ACC112 (cell line): Measurements from ENCODE around the gene DAGLB.
A peak's percentile ranks its signal among the peaks of the same experiment; 100 is the strongest.

Source experiments
- H2AFZ ChIP-seq: fragments of 200-600 bp; sonication (generic); one replicate; pipeline ENCODE4 v1.6.0; 2017; ENCODE audit warnings: antibody characterized with exemption, low read length; ENCODE audit not compliant: unreplicated experiment
- H3K27ac ChIP-seq: fragments of 200-600 bp; sonication (generic); 2 replicates; pipeline ENCODE4 v1.5.1; 2014; ENCODE audit warnings: low read depth, mild to moderate bottlenecking, antibody characterized with exemption, low read length, moderate library complexity
- H3K27me3 ChIP-seq: fragments of 200-600 bp; sonication (generic); 2 replicates; pipeline ENCODE4 v1.6.1; 2014; ENCODE audit warnings: mild to moderate bottlenecking, antibody characterized with exemption, low read length, moderate library complexity, mixed read lengths; ENCODE audit not compliant: insufficient read depth
- H3K36me3 ChIP-seq: fragments of 200-600 bp; sonication (generic); 2 replicates; pipeline ENCODE4 v1.6.1; 2016; ENCODE audit warnings: mild to moderate bottlenecking, antibody characterized with exemption, low read length, moderate library complexity, mixed read lengths; ENCODE audit not compliant: insufficient read depth
- H3K4me1 ChIP-seq: fragments of 200-600 bp; sonication (generic); one replicate; pipeline ENCODE4 v1.6.1; 2016; ENCODE audit warnings: low read length, mixed read lengths; ENCODE audit not compliant: insufficient read depth, unreplicated experiment, control insufficient read depth
- H3K4me3 ChIP-seq: fragments of 200-600 bp; sonication (generic); 2 replicates; pipeline ENCODE4 v1.5.1; 2014; ENCODE audit warnings: mild to moderate bottlenecking, low read depth, low read length
- H3K79me2 ChIP-seq: fragments of 200-600 bp; sonication (generic); one replicate; pipeline ENCODE4 v1.6.0; 2016; ENCODE audit warnings: low read length; ENCODE audit not compliant: control insufficient read depth, unreplicated experiment, insufficient read depth

DAGLB gene

DNA sequence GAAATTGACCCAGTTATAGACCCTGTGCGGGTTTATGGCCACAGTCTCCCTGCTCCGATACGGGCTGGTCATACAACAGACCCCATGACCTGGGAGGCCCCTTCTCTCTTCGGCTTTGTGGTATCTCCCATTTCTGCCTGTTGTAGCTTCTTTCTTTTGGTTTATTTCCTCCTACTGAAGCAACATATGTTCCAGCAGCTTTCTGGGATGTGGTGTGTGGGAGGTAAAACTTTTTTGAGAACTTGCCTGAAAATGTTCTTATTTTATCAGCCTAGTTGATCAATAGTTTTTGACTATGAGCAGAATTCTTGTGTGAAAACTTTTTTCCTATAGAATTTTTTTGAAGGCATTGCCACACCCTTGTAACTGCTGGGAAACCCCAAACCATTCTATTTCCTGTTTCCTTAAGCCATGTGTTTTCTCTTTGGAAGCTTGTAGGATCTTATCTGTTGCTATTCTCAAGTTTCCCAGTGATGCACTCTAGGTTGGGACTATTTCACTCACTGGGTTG, 80.0 kb downstream of the DAGLB start:
- H3K79me2 ChIP-seq, result no peaks in the 10 kb centered on the region
- H2AFZ ChIP-seq, result peak overlapping the region; percentile 85
- H3K4me1 ChIP-seq, result peaks cover 8% of the 10 kb centered on the region
- H3K4me3 ChIP-seq, result no peak overlapping the region
- peak overlapping the region; percentile 35; the same call in 1 of the 2 replicates for H3K27ac ChIP-seq
- no peaks in the 10 kb centered on the region for H3K27me3 ChIP-seq
- H3K36me3 ChIP-seq, result no peaks in the 10 kb centered on the region

DNA sequence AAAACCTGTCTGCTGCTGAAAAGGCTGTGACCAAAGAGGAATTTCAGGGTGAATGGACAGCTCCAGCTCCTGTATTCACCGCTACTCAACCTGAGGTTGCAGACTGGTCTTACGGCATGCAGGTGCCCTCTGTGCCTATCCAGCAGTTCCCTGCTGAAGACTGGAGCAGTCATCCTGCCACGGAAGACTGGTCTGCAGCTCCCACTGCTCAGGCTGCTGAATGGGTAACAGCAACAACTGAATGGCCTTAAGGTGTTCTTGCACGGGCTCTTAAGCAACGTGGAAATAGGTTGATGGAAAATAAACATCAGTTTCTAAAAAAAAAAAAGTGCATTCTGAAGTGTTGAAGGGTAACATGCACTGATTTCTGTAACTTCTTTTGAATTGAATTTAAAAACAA, 82.3 kb downstream of the DAGLB start:
- H3K27ac ChIP-seq, result no peak overlapping the region
- H3K79me2 ChIP-seq, result no peaks in the 10 kb centered on the region
- no peaks in the 10 kb centered on the region for H3K36me3 ChIP-seq
- no peaks in the 10 kb centered on the region for H3K27me3 ChIP-seq
- peaks cover 8% of the 10 kb centered on the region for H3K4me1 ChIP-seq
- no peak overlapping the region for H3K4me3 ChIP-seq
- no peak overlapping the region for H2AFZ ChIP-seq

DNA sequence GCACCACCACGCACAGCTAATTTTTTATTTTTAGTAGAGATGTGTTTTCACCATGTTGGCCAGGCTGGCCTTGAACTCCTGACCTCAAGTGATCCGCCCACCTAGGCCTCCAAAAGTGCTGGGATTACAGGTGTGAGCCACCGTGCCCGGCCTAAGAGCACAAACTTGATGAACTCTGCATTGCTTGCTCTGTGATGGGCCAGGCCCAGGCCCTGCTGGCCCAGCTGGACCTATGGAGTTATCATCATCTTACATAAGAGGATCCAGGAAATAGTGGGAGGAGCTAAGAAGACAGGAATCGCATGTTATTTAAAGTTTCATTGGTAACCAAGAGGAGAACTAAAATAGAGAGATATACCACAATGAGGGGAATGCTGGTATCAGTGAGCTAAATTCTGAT, 86.9 kb downstream of the DAGLB start:
- no peak overlapping the region for H2AFZ ChIP-seq
- H3K27me3 ChIP-seq, result no peaks in the 10 kb centered on the region
- no peak overlapping the region for H3K4me3 ChIP-seq
- no peaks in the 10 kb centered on the region for H3K36me3 ChIP-seq
- H3K27ac ChIP-seq, result no peak overlapping the region
- no peaks in the 10 kb centered on the region for H3K79me2 ChIP-seq
- H3K4me1 ChIP-seq, result no peaks in the 10 kb centered on the region

DNA sequence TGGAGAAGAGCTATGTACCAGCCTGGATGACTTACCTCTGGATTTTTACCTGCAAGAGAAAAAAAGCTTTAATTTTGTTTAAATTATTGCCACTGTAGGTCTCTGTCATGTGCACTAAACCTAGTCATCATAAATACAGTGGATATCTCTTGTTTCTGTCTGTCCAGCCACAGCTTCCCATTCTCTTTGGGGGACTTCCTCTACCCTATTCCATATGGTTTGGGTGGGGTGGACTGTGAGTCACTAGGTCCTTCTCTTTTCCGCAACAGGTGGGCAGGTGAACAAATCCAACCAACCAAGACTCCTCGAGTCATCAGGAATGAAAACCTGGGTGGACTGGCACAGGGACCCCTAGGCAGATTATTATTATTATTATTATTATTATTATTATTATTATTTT, 88.0 kb downstream of the DAGLB start:
- no peaks in the 10 kb centered on the region for H3K36me3 ChIP-seq
- no peak overlapping the region for H3K4me3 ChIP-seq
- H3K79me2 ChIP-seq, result no peaks in the 10 kb centered on the region
- H2AFZ ChIP-seq, result no peak overlapping the region
- H3K27me3 ChIP-seq, result no peaks in the 10 kb centered on the region
- no peaks in the 10 kb centered on the region for H3K4me1 ChIP-seq
- no peak overlapping the region for H3K27ac ChIP-seq
